ENCODE data around the gene DYNLRB1.

GRCh38 chr20:34549929-34550305 lies 33.7 kb downstream of the DYNLRB1 start:
- TF ChIP-seq CTCF (conservative IDR thresholded peaks at IDR 0.05; ENCODE audit: low read length), result no peak
- TF ChIP-seq EZH2phosphoT487 (IDR thresholded peaks at IDR 0.05; ENCODE audit: borderline replicate concordance), result no peak

All from Loucy (cell line).